Stimulated activated CD4-positive, alpha-beta T cell treated with anti-CD3 and anti-CD28 coated beads, Interleukin-12 subunit alpha, Interleukin-12 subunit beta, amount 100 ng/mL, for 4 hours (primary cell): Measurements from ENCODE around the gene EIF1AY.
A peak's percentile ranks its signal among the peaks of the same experiment; 100 is the strongest.
"Not testable (repeated sequence)": the region's sequence is repeated elsewhere in the genome, so short reads cannot be mapped to it uniquely, and the experiment has no call there.

Experiments used
- DNase-seq: peaks from one replicate; pipeline ENCODE4 v3.0.0-alpha.2; 2020

The EIF1AY gene

GRCh38 chrY:20575531-20576121 is at the start of gene EIF1AY:
Gene EIF1AY (plus strand): TSS chrY:20575776. CDS start chrY:20575872, 96 bp downstream.
- DNase-seq: peak; percentile 75

- no peak for DNase-seq
Measured at GRCh38 chrY:20528435-20528834, 47.1 kb upstream of the EIF1AY start.

GRCh38 chrY:20538186-20538585 is 37.4 kb upstream of the EIF1AY start:
- DNase-seq: no peak

GRCh38 chrY:20538933-20539332 is 36.6 kb upstream of the EIF1AY start:
- no peak for DNase-seq

- DNase-seq: no peak
Measured at GRCh38 chrY:20544451-20544960, 31.1 kb upstream of the EIF1AY start.

GRCh38 chrY:20546071-20546470 is 29.5 kb upstream of the EIF1AY start:
- no peak for DNase-seq

GRCh38 chrY:20549289-20549688 is 26.3 kb upstream of the EIF1AY start:
- DNase-seq: no peak

GRCh38 chrY:20551840-20552239 is 23.7 kb upstream of the EIF1AY start:
- no peak for DNase-seq

- not testable (repeated sequence) for DNase-seq
Measured at GRCh38 chrY:20552764-20553323, 22.7 kb upstream of the EIF1AY start.

GRCh38 chrY:20555820-20556219 is 19.8 kb upstream of the EIF1AY start:
- no peak for DNase-seq

GRCh38 chrY:20558677-20559076 is 16.9 kb upstream of the EIF1AY start:
- no peak for DNase-seq

- no peak for DNase-seq
Measured at GRCh38 chrY:20559873-20560512, 15.6 kb upstream of the EIF1AY start.

- no peak for DNase-seq
Measured at GRCh38 chrY:20571306-20571705, 4.3 kb upstream of the EIF1AY start.

GRCh38 chrY:20576506-20576905 is 930 bp downstream of the EIF1AY start:
- no peak for DNase-seq

- no peak for DNase-seq
Measured at GRCh38 chrY:20578206-20578605, 2.6 kb downstream of the EIF1AY start.

- no peak for DNase-seq
Measured at GRCh38 chrY:20581687-20582086, 6.1 kb downstream of the EIF1AY start.

- no peak for DNase-seq
Measured at GRCh38 chrY:20586161-20586560, 10.6 kb downstream of the EIF1AY start.
